Spleen (tissue), 7 donors: Measurements from ENCODE around the gene GRIP1.

Experiments used
- CTCF ChIP-seq, 11 experiments: fragments of 200-600 bp in 7 of 11; fragments of 450-650 bp in 4 of 11; sonication (generic) in 4 of 11; IDR thresholded peaks in 8 of 11; conservative IDR thresholded peaks in 3 of 11; 1 replicate in 7 of 11; 2 replicates in 4 of 11; pipeline versions ENCODE4 v1.4.0 to v1.8.0; 2016 to 2021; ENCODE audit warnings: antibody characterized with exemption in 11 of 11, inconsistent platforms in 4 of 11, mild to moderate bottlenecking in 1 of 11
- POLR2AphosphoS5 ChIP-seq, 3 donors: sonication (generic); formaldehyde crosslinking; IDR thresholded peaks; one replicate each; pipeline ENCODE4 v1.5.1; 2017; ENCODE audit warnings: antibody characterized with exemption in 3 of 3
- donor health status: DM: no; HTN: no; CAD: no; lungs with moderate emphysema.
- donor health status: DM: no; HTN: no; CAD: no.
- donor health status: DM: no; HTN: no; CAD: no.

GRCh38 chr12:66340131-66340530 is 338.7 kb downstream of the GRIP1 start:
- TF ChIP-seq CTCF (IDR thresholded peaks at IDR 0.05 in 8 of 11, conservative IDR thresholded peaks at IDR 0.05 in 3 of 11) (no peak), POLR2AphosphoS5 (IDR thresholded peaks at IDR 0.05) (no peak)
